Osteocyte (in vitro differentiated cells): ENCODE results near the gene WFDC2. TPM values are rescaled to one million over a fixed set of nuclear protein-coding genes. Genes with fewer than 3 reads are reported as not detected.

ENCODE experiments used
- microRNA-seq: library from miRNA; unstranded; fragments of <30 nt; microRNA quantifications from one replicate; pipeline ENCODE4 v1.1.0, GENCODE V29; 2020; ENCODE audit not compliant: unreplicated experiment
- total RNA-seq: library from RNA; stranded (reverse); gene quantifications from 2 replicates; pipeline ENCODE4 v1.2.1, GENCODE V29; 2021

Gene WFDC2
- total RNA-seq, 1 donor from 2014 or later = not detected

Small RNAs within 50 kb of the gene (microRNA-seq; reads per million reads assigned to microRNA genes)
- gene MIR6812 = not detected

Other genes starting within 250 kb of the WFDC2 start
- not detected in 2 replicates for gene SEMG2, start 248.4 kb upstream of the WFDC2 start, total RNA-seq
- gene SLPI, start 215.2 kb upstream of the WFDC2 start, total RNA-seq = not detected in 2 replicates
- gene RBPJL, start 162.9 kb upstream of the WFDC2 start, total RNA-seq = not detected in 2 replicates
- not detected in 2 replicates for gene MATN4, start 161.5 kb upstream of the WFDC2 start, total RNA-seq
- 31.5 and 32.3 TPM in 2 replicates for gene SDC4, start 121.3 kb upstream of the WFDC2 start, total RNA-seq
- gene SYS1, start 106.6 kb upstream of the WFDC2 start, total RNA-seq = 23.7 and 23.8 TPM in 2 replicates
- gene TP53TG5, start 91.4 kb upstream of the WFDC2 start, total RNA-seq = not detected in 2 replicates
- gene DBNDD2, start 61.5 kb upstream of the WFDC2 start, total RNA-seq = 37.4 and 37.7 TPM in 2 replicates
- gene PIGT, start 53.6 kb upstream of the WFDC2 start, total RNA-seq = 137 and 140 TPM in 2 replicates
- gene SPINT3, start 45.9 kb downstream of the WFDC2 start, total RNA-seq = not detected in 2 replicates
- not detected in 2 replicates for gene WFDC6, start 69.7 kb downstream of the WFDC2 start, total RNA-seq
- not detected in 2 replicates for gene EPPIN, start 77.6 kb downstream of the WFDC2 start, total RNA-seq
- gene WFDC8, start 109.5 kb downstream of the WFDC2 start, total RNA-seq = not detected in 2 replicates
- not detected in 2 replicates for gene WFDC10A, start 160.0 kb downstream of the WFDC2 start, total RNA-seq
- not detected in 2 replicates for gene WFDC9, start 161.5 kb downstream of the WFDC2 start, total RNA-seq
- not detected in 2 replicates for gene WFDC11, start 200.5 kb downstream of the WFDC2 start, total RNA-seq
- gene WFDC13, start 232.3 kb downstream of the WFDC2 start, total RNA-seq = not detected in 2 replicates
- gene WFDC10B, start 235.3 kb downstream of the WFDC2 start, total RNA-seq = not detected in 2 replicates